ENCODE results near the gene SLC66A3. TPM values are rescaled to one million over a fixed set of nuclear protein-coding genes. Genes with fewer than 3 reads are reported as not detected.
A peak's percentile ranks its signal among the peaks of the same experiment; 100 is the strongest.

Gene SLC66A3
- total RNA-seq, 8 experiments from 2014 or later: 1.2 to 12.3 (median 3.0) TPM

GRCh38 chr2:11177871-11178690 lies 22.8 kb downstream of the SLC66A3 start:
- H3K4me3 ChIP-seq: no peak overlapping the region
- in situ Hi-C loops (cut with MboI; ENCODE audit: low pct_unique_long_range_greater_than_20kb in 2 of 9, low sequenced_read_pairs in 9 of 9, unreplicated experiment in 9 of 9): no loop called here
- ATAC-seq (replicated peaks in 6 of 8): peak in 3 of 8 experiments; percentile 47 to 55 (median 53)
- H3K27ac ChIP-seq: no peak overlapping the region
- WGBS, 10 experiments: 40 to 100% (median 73%) methylated on average over 1 to 5 of the region's 5 CpGs
- no peaks in the 10 kb centered on the region for H3K4me1 ChIP-seq (replicated peaks in 1 of 2)

- 43 to 95% (median 79%) methylated on average over 1 to 4 of the region's 4 CpGs; no CpG with 5 or more reads in 1 of the 10 experiments for WGBS, 10 experiments
- no peak for ATAC-seq (replicated peaks in 6 of 8)
- no peak overlapping the region for H3K4me3 ChIP-seq
Measured at GRCh38 chr2:11179196-11179595, 23.9 kb downstream of the SLC66A3 start.

DNA sequence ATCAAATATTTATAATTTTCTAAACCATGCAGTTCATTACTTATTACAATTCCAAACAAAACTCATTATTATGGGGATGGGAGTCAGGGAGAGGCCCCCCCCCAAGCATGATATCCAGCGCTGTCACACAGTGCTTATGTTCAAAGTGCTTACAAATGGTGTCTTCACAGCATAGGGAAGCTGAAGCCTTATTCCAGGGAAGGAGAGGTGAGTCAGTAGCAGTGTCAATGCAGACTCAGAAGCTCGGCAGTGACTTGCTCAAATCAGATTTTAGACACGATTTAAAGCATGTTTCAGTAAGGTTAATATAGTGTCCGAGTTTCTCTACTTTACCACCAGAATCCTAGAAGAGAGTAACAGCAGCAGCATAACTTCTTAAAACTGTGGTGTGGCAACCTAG lies 24.6 kb downstream of the SLC66A3 start:
- in situ Hi-C loops (cut with MboI; ENCODE audit: low pct_unique_long_range_greater_than_20kb in 2 of 9, low sequenced_read_pairs in 9 of 9, unreplicated experiment in 9 of 9): no loop called here
- Histone ChIP-seq H3K27ac (no peak overlapping the region), H3K4me1 (replicated peaks in 1 of 2) (no peaks in the 10 kb centered on the region), H3K4me3 (no peak overlapping the region)
- ATAC-seq (replicated peaks in 6 of 8): peak in 1 of 8 experiments; percentile 43
- 68 to 100% (median 93%) methylated on average over 2 to 4 of the region's 4 CpGs; no CpG with 5 or more reads in 2 of the 10 experiments for WGBS, 10 experiments

More at GRCh38 chr2:11179196-11179595, 23.9 kb downstream of the SLC66A3 start:
- Histone ChIP-seq H3K4me1 (replicated peaks in 1 of 2) (no peaks in the 10 kb centered on the region), H3K27ac (no peak overlapping the region)
- in situ Hi-C loops (cut with MboI; ENCODE audit: low pct_unique_long_range_greater_than_20kb in 2 of 9, low sequenced_read_pairs in 9 of 9, unreplicated experiment in 9 of 9): no loop called here

GRCh38 chr2:11180653-11181052 lies 25.4 kb downstream of the SLC66A3 start:
- in situ Hi-C loops (cut with MboI; ENCODE audit: low pct_unique_long_range_greater_than_20kb in 2 of 9, low sequenced_read_pairs in 9 of 9, unreplicated experiment in 9 of 9): no loop called here
- Histone ChIP-seq H3K4me3 (no peak overlapping the region), H3K4me1 (replicated peaks in 1 of 2) (no peaks in the 10 kb centered on the region), H3K27ac (no peak overlapping the region)
- WGBS, 10 experiments: 77 to 100% (median 92%) methylated on average over 3 to 6 of the region's 6 CpGs
- no peak for ATAC-seq (replicated peaks in 6 of 8)

- ATAC-seq (replicated peaks in 6 of 8): no peak
- Histone ChIP-seq H3K4me3 (no peak overlapping the region), H3K27ac (no peak overlapping the region), H3K4me1 (replicated peaks in 1 of 2) (no peaks in the 10 kb centered on the region)
- in situ Hi-C loops (cut with MboI; ENCODE audit: low pct_unique_long_range_greater_than_20kb in 2 of 9, low sequenced_read_pairs in 9 of 9, unreplicated experiment in 9 of 9): no loop called here
- 92 to 100% (median 98%) methylated on average over 1 to 2 of the region's 2 CpGs; no CpG with 5 or more reads in 2 of the 10 experiments for WGBS, 10 experiments
Measured at GRCh38 chr2:11182951-11183350, 27.7 kb downstream of the SLC66A3 start.

DNA sequence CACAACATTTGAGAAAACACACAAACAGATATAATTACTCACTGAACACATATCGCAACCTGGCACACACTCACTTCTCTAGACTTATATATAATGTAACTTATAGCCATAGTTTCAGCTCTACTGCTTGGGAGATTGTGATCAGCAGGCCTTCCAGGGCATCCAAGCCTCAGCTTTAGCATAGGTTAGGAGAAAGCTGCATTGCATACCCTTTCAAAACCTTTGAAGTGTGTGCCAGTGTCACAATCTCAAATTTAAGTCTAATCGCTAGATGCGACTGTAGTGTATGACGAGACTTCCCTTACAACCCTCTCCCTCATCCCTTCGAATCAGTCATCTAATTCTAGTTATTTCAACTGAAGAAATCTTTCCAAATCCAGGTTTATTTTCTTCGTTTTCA lies 30.9 kb downstream of the SLC66A3 start:
- no peaks in the 10 kb centered on the region for H3K4me1 ChIP-seq (replicated peaks in 1 of 2)
- no peak overlapping the region for H3K27ac ChIP-seq
- 89 to 100% (median 96%) methylated on average over 1 to 6 of the region's 6 CpGs for WGBS, 10 experiments
- no peak overlapping the region for H3K4me3 ChIP-seq
- in situ Hi-C loops (cut with MboI; ENCODE audit: low pct_unique_long_range_greater_than_20kb in 2 of 9, low sequenced_read_pairs in 9 of 9, unreplicated experiment in 9 of 9): no loop called here
- ATAC-seq (replicated peaks in 6 of 8): no peak

- in situ Hi-C loops (cut with MboI; ENCODE audit: low pct_unique_long_range_greater_than_20kb in 2 of 9, low sequenced_read_pairs in 9 of 9, unreplicated experiment in 9 of 9): no loop called here
- WGBS, 10 experiments: 60 to 98% (median 91%) methylated on average over 4 to 7 of the region's 7 CpGs
- Histone ChIP-seq H3K4me1 (replicated peaks in 1 of 2) (no peaks in the 10 kb centered on the region), H3K27ac (no peak overlapping the region), H3K4me3 (no peak overlapping the region)
- peak in 4 of 8 experiments; percentile 31 to 66 (median 52) for ATAC-seq (replicated peaks in 6 of 8)
Measured at GRCh38 chr2:11187083-11187619, 31.9 kb downstream of the SLC66A3 start.

- in situ Hi-C loops (cut with MboI; ENCODE audit: low pct_unique_long_range_greater_than_20kb in 2 of 9, low sequenced_read_pairs in 9 of 9, unreplicated experiment in 9 of 9): no loop called here
- Histone ChIP-seq H3K4me3 (no peak overlapping the region), H3K27ac (no peak overlapping the region), H3K4me1 (replicated peaks in 1 of 2) (no peaks in the 10 kb centered on the region)
- WGBS, 10 experiments: 85 to 100% (median 95%) methylated on average over 1 to 2 of the region's 2 CpGs
- ATAC-seq (replicated peaks in 6 of 8): no peak
Measured at GRCh38 chr2:11187731-11188130, 32.5 kb downstream of the SLC66A3 start.

DNA sequence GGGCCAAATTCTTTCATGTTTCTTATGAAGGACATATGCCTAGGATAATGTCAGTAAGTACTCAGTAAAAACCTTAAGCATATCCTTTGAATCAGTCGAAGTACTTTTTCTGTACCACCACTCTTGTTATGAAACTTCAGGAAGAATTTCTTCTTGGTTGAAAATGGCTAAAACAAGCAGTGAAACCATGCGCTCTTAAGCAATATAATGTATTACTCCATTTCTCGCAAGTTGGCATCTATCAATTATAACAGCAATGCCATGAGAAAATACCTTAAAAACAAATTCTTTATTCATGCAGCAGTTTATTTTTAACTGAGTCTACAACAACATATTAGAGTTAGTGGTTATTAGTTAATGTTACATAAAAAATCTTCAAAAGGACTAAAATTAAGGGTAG lies 41.0 kb downstream of the SLC66A3 start:
- 50 to 100% (median 92%) methylated on average over 1 to 3 of the region's 3 CpGs; no CpG with 5 or more reads in 2 of the 10 experiments for WGBS, 10 experiments
- no peak overlapping the region for H3K4me3 ChIP-seq
- in situ Hi-C loops (cut with MboI; ENCODE audit: low pct_unique_long_range_greater_than_20kb in 2 of 9, low sequenced_read_pairs in 9 of 9, unreplicated experiment in 9 of 9): no loop called here
- H3K4me1 ChIP-seq (replicated peaks in 1 of 2): no peaks in the 10 kb centered on the region
- no peak for ATAC-seq (replicated peaks in 6 of 8)
- H3K27ac ChIP-seq: no peak overlapping the region

DNA sequence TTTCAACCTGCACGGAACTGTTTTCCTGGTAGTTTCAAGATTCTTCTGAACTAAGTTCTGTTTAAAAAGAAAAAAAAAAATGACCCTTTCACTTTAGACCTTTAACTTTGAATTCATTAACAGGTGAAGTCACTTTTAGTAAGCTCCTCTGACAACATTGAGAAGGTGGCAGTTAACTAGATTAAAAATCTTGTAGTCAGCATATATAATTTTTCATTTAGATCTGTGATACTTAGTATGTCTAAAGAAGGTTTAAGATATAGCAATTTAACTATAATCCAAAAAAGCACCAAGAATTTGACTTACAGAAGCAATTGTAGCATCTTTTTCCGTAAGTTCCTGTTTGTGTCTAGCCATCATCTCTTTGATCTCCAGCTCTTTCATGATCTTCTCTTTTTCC lies 45.4 kb downstream of the SLC66A3 start:
- no peak for ATAC-seq (replicated peaks in 6 of 8)
- Histone ChIP-seq H3K4me1 (replicated peaks in 1 of 2) (no peaks in the 10 kb centered on the region), H3K27ac (no peak overlapping the region), H3K4me3 (no peak overlapping the region)
- in situ Hi-C loops (cut with MboI; ENCODE audit: low pct_unique_long_range_greater_than_20kb in 2 of 9, low sequenced_read_pairs in 9 of 9, unreplicated experiment in 9 of 9): no loop called here
- WGBS, 10 experiments: 83 to 100% (median 98%) methylated on average over 1 to 2 of the region's 2 CpGs

- Histone ChIP-seq H3K4me1 (replicated peaks in 1 of 2) (no peaks in the 10 kb centered on the region), H3K27ac (no peak overlapping the region), H3K4me3 (no peak overlapping the region)
- in situ Hi-C loops (cut with MboI; ENCODE audit: low pct_unique_long_range_greater_than_20kb in 2 of 9, low sequenced_read_pairs in 9 of 9, unreplicated experiment in 9 of 9): no loop called here
- 75 to 92% (median 86%) methylated on average over 2 to 5 of the region's 5 CpGs for WGBS, 10 experiments
- no peak for ATAC-seq (replicated peaks in 6 of 8)
Measured at GRCh38 chr2:11201969-11202368, 46.7 kb downstream of the SLC66A3 start.

DNA sequence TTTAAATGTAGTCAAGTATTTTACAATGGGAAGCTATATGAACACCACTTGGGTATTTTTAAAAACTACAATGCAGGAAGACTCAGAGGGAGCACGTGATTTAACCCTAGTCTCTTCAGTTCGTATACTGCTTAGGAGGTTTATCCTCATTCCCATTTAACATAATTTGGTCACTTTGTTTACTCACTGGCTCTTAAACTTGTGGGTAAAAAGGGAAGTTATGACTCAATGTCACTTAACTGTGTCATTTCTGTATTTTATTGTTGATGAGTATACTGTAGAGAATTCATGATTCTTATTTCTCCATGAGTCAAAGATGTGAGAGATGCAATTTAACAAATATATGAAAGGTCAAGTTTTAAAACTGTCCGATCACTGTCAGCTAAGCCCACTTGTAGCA lies 48.2 kb downstream of the SLC66A3 start:
- WGBS, 10 experiments: 16 to 100% (median 81%) methylated on average over 1 to 3 of the region's 3 CpGs; no CpG with 5 or more reads in 2 of the 10 experiments
- Histone ChIP-seq H3K27ac (no peak overlapping the region), H3K4me1 (replicated peaks in 1 of 2) (no peaks in the 10 kb centered on the region), H3K4me3 (no peak overlapping the region)
- in situ Hi-C loops (cut with MboI; ENCODE audit: low pct_unique_long_range_greater_than_20kb in 2 of 9, low sequenced_read_pairs in 9 of 9, unreplicated experiment in 9 of 9): no loop called here
- peak in 3 of 8 experiments; percentile 30 to 71 (median 36) for ATAC-seq (replicated peaks in 6 of 8)

- H3K27ac ChIP-seq: no peak overlapping the region
- no peaks in the 10 kb centered on the region for H3K4me1 ChIP-seq (replicated peaks in 1 of 2)
- in situ Hi-C loops (cut with MboI; ENCODE audit: low pct_unique_long_range_greater_than_20kb in 2 of 9, low sequenced_read_pairs in 9 of 9, unreplicated experiment in 9 of 9): no loop called here
- H3K4me3 ChIP-seq: no peak overlapping the region
- ATAC-seq (replicated peaks in 6 of 8): no peak
Measured at GRCh38 chr2:11208083-11208482, 52.8 kb downstream of the SLC66A3 start.

DNA sequence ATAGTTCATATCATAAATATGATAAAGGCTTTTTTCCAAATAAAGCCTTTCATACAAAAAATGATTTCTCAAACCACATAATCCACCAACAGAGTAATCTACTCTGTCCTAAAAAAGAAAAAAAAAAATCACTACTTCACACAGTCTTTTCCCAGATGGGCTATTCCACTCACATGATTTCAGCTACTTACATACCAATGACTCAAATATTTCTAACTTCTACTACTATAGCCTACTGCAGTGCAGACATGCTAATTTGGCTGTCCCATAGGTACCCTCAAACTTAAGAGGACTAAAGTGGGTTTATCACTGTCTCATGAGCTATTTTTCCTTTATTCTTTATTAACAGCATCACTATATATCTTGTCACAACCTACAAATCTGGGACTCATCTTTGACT lies 57.4 kb downstream of the SLC66A3 start:
- Histone ChIP-seq H3K4me1 (replicated peaks in 1 of 2) (no peaks in the 10 kb centered on the region), H3K27ac (no peak overlapping the region), H3K4me3 (no peak overlapping the region)
- in situ Hi-C loops (cut with MboI; ENCODE audit: low pct_unique_long_range_greater_than_20kb in 2 of 9, low sequenced_read_pairs in 9 of 9, unreplicated experiment in 9 of 9): no loop called here
- no peak for ATAC-seq (replicated peaks in 6 of 8)
